HepG2 (cell line): ENCODE measurements around the gene NSD1. TPM values are rescaled to one million over a fixed set of nuclear protein-coding genes. Genes with fewer than 3 reads are reported as not detected.

Source experiments
- ARNT ChIP-seq: fragments of 450-650 bp; IDR thresholded peaks from 2 replicates; pipeline ENCODE4 v1.6.1; 2017
- GABPB1 ChIP-seq: IDR thresholded peaks from 2 replicates; pipeline ENCODE4 v1.6.1; 2016; ENCODE audit warnings: mild to moderate bottlenecking, missing genetic modification reagents, moderate library complexity, missing compliant biosample characterization
- GRHL1 ChIP-seq: sonication (generic); formaldehyde crosslinking; conservative IDR thresholded peaks from 2 replicates; pipeline ENCODE4 v1.8.0; 2022; ENCODE audit warnings: missing genetic modification reagents
- KDM2A ChIP-seq: sonication (generic); formaldehyde crosslinking; IDR thresholded peaks from 2 replicates; pipeline ENCODE4 v1.4.0; 2020; ENCODE audit warnings: low read depth, missing genetic modification reagents, borderline replicate concordance
- TRIM24 ChIP-seq: sonication (generic); formaldehyde crosslinking; IDR thresholded peaks from 2 replicates; pipeline ENCODE4 v1.8.0; 2022; ENCODE audit warnings: mild to moderate bottlenecking, missing genetic modification reagents
- U2AF1 ChIP-seq: fragments of 200-400 bp; formaldehyde crosslinking; optimal IDR thresholded peaks from 2 replicates; pipeline ENCODE3; 2017; ENCODE audit warnings: mild to moderate bottlenecking, low read depth, low read length
- ZBTB39 ChIP-seq: sonication (generic); formaldehyde crosslinking; IDR thresholded peaks from 2 replicates; pipeline ENCODE4 v1.5.0; 2020; ENCODE audit warnings: missing genetic modification reagents
- ZBTB40 ChIP-seq, 2 experiments: fragments of 450-650 bp in 1 of 2; sonication (generic) in 1 of 2; formaldehyde crosslinking in 1 of 2; IDR thresholded peaks; 2 replicates each; pipeline versions ENCODE4 v1.6.1 to v1.8.0; 2016 to 2022; ENCODE audit warnings: antibody characterized with exemption in 1 of 2, mild to moderate bottlenecking in 1 of 2, missing genetic modification reagents in 1 of 2
- ZNF274 ChIP-seq: sonication (generic); formaldehyde crosslinking; IDR thresholded peaks from 2 replicates; pipeline ENCODE4 v1.5.1; 2020; ENCODE audit warnings: mild to moderate bottlenecking, missing genetic modification reagents
- ZNF317 ChIP-seq: sonication (generic); formaldehyde crosslinking; IDR thresholded peaks from 2 replicates; pipeline ENCODE4 v1.5.0; 2020; ENCODE audit warnings: mild to moderate bottlenecking, missing genetic modification reagents
- ZNF446 ChIP-seq: sonication (generic); formaldehyde crosslinking; IDR thresholded peaks from 2 replicates; pipeline ENCODE4 v1.5.0; 2020; ENCODE audit warnings: mild to moderate bottlenecking, missing genetic modification reagents
- ZNF572 ChIP-seq: sonication (generic); formaldehyde crosslinking; IDR thresholded peaks from 2 replicates; pipeline ENCODE4 v1.5.1; 2020; ENCODE audit warnings: mild to moderate bottlenecking, missing genetic modification reagents
- ZNF576 ChIP-seq: sonication (generic); formaldehyde crosslinking; IDR thresholded peaks from 2 replicates; pipeline ENCODE4 v1.4.0; 2020; ENCODE audit warnings: mild to moderate bottlenecking, missing genetic modification reagents
- ZNF747 ChIP-seq: sonication (generic); formaldehyde crosslinking; IDR thresholded peaks from 2 replicates; pipeline ENCODE4 v1.8.1; 2023; ENCODE audit warnings: missing genetic modification reagents, mild to moderate bottlenecking, borderline replicate concordance
- ZSCAN22 ChIP-seq: sonication (generic); formaldehyde crosslinking; IDR thresholded peaks from 2 replicates; pipeline ENCODE4 v1.4.0; 2020; ENCODE audit warnings: mild to moderate bottlenecking, missing genetic modification reagents
- polyA plus RNA-seq, 8 experiments: library from polyadenylated mRNA; depleted of rRNA in 3 of 8; stranded (reverse) in 7 of 8; unstranded in 1 of 8; fragments of >200 nt; fragmentation: Illumina TruSeq in 4 of 8; extraction: Trizol in 4 of 8; gene quantifications; 2 replicates each; pipeline versions ENCODE4 v1.2.1 to v1.2.3, GENCODE V29; 2011 to 2016; ENCODE audit warnings: low read depth in 4 of 8, missing spikeins in 1 of 8, mixed read lengths in 1 of 8; ENCODE audit not compliant: insufficient read depth in 1 of 8
- total RNA-seq, 5 experiments: library from RNA; depleted of rRNA; stranded (reverse); fragments of >200 nt; fragmentation: Illumina TruSeq; extraction: Trizol; gene quantifications; 2 replicates each; pipeline ENCODE4 v1.2.3, GENCODE V29; 2016; ENCODE audit warnings: low read depth in 1 of 5

Gene NSD1
- total and polyA plus RNA-seq, 2 of the 13 experiments (the other 11 are each of a cell fraction or from before 2014, with no cell fraction given) = 0.01 to 0.09 TPM

GRCh38 chr5:177311723-177312648 is 178.4 kb downstream of the NSD1 start, which contains the start of gene MXD3 (continued):
- TF ChIP-seq ZBTB40 (IDR thresholded peaks at IDR 0.05) (no peak), ZBTB40 (CRISPR knock-in tag; IDR thresholded peaks at IDR 0.05) (no peak), ARNT (no peak), ZNF576 (CRISPR knock-in tag) (no peak), GABPB1 (CRISPR knock-in tag) (peak; percentile 59; the same call in 1 of the 2 replicates), ZBTB39 (CRISPR knock-in tag) (no peak), ZNF446 (CRISPR knock-in tag) (no peak), U2AF1 (no peak), KDM2A (CRISPR knock-in tag) (peak; percentile 53; the same call in 1 of the 2 replicates), ZNF317 (CRISPR knock-in tag) (no peak), GRHL1 (CRISPR knock-in tag) (no peak), TRIM24 (CRISPR knock-in tag) (no peak), ZNF747 (CRISPR knock-in tag) (no peak), ZSCAN22 (CRISPR knock-in tag) (no peak), ZNF572 (CRISPR knock-in tag) (no peak), ZNF274 (CRISPR knock-in tag) (no peak)
